SH-SY5Y (cell line): ENCODE data around the gene VAV3.

Source experiments
- GATA2 ChIP-seq: IDR thresholded peaks from 2 replicates; pipeline ENCODE4 v1.6.1; 2011; ENCODE audit warnings: mild to moderate bottlenecking, low read depth, low read length
- GATA3 ChIP-seq: IDR thresholded peaks from 2 replicates; pipeline ENCODE4 v1.6.1; 2011; ENCODE audit warnings: low read depth, mild to moderate bottlenecking, low read length, moderate library complexity

DNA sequence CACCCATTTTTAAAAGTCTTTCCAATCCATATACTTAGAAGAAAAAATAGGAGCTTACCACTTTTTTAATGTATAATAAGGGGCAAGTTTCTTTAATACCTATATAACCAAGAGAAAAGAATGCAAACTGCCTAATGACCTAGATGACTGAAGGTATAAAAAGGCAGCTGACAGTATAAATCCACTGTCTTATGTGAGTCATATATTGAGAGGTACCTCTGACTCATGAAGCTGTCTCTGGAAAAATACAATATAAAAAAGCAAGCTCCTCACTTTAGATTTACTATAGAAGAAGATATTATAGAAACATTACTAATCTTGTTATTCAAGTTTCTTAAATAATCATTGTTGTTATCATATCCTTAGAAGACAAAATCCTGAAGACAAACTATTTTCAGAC lies 144.2 kb downstream of the VAV3 start:
- TF ChIP-seq GATA2 (no peak), GATA3 (no peak)
